Ovary (tissue), 3 donors: ENCODE data around the gene MARCO.

Experiments
- POLR2A ChIP-seq: fragments of 450-650 bp; IDR thresholded peaks from one replicate; pipeline ENCODE4 v1.6.1; 2017; ENCODE audit warnings: antibody characterized with exemption, mild to moderate bottlenecking, moderate library complexity
- TF ChIP-seq, protein P1 (sequence below), 3 donors: fragments of 450-650 bp in 2 of 3; fragments of 200-600 bp in 1 of 3; IDR thresholded peaks; one replicate each; pipeline versions ENCODE4 v1.5.1 to v1.8.0; 2016 to 2022; ENCODE audit warnings: antibody characterized with exemption in 3 of 3, mild to moderate bottlenecking in 1 of 3
- donor health status: DM: no; HTN: no; CAD: no.

DNA sequence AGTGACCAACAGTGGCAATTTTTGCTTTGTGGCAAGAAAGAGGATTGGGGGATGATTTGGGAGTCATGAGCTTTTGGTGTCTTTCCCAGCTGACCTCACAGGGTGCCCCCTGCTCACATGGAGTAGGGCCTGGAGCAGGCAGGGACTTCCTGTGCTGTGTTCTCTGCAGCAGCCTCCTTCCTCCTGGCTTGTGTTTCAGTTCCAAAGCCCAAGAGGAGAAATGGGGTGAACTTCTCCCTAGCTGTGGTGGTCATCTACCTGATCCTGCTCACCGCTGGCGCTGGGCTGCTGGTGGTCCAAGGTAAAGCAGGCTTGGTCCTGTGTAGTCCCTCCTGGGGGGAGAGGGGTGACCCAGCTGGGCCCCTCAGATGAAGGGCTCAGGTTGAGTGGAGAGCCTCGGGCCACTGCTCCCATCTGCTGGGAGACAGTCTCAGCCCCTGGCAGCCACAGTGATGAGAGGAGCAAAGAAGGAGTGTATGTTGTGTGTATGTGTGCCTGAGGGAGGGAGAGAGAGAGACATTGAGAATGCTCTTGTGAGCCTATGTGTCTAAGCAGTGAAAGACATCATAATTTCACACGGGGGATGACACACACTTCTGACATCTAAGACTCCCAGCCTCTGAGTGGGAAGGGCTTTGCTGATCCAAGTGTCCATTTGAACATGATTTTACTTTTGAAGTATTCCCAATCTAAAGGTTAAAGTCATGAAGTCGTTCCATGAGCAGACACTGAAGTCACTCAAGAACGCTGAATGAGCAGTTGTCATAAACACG, 27.2 kb downstream of the MARCO start:
- TF ChIP-seq, protein P1, sequence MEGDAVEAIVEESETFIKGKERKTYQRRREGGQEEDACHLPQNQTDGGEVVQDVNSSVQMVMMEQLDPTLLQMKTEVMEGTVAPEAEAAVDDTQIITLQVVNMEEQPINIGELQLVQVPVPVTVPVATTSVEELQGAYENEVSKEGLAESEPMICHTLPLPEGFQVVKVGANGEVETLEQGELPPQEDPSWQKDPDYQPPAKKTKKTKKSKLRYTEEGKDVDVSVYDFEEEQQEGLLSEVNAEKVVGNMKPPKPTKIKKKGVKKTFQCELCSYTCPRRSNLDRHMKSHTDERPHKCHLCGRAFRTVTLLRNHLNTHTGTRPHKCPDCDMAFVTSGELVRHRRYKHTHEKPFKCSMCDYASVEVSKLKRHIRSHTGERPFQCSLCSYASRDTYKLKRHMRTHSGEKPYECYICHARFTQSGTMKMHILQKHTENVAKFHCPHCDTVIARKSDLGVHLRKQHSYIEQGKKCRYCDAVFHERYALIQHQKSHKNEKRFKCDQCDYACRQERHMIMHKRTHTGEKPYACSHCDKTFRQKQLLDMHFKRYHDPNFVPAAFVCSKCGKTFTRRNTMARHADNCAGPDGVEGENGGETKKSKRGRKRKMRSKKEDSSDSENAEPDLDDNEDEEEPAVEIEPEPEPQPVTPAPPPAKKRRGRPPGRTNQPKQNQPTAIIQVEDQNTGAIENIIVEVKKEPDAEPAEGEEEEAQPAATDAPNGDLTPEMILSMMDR (IDR thresholded peaks at IDR 0.05) = no peak
- TF ChIP-seq POLR2A = no peak
